Breast epithelium (tissue), 3 donors: Measurements from ENCODE around the gene SPATS1.

Experiments
- POLR2A ChIP-seq: fragments of 450-650 bp; IDR thresholded peaks from one replicate; pipeline ENCODE4 v1.6.1; 2016; ENCODE audit warnings: antibody characterized with exemption, mild to moderate bottlenecking, moderate library complexity
- TF ChIP-seq, protein P1 (sequence below), 3 donors: fragments of 450-650 bp; IDR thresholded peaks; one replicate each; pipeline ENCODE4 v1.5.1; 2016 to 2017; ENCODE audit warnings: antibody characterized with exemption in 3 of 3, mild to moderate bottlenecking in 3 of 3, moderate library complexity in 3 of 3

GRCh38 chr6:44306710-44307109 lies 35.7 kb upstream of the SPATS1 start:
- TF ChIP-seq POLR2A: no peak
- TF ChIP-seq, protein P1, sequence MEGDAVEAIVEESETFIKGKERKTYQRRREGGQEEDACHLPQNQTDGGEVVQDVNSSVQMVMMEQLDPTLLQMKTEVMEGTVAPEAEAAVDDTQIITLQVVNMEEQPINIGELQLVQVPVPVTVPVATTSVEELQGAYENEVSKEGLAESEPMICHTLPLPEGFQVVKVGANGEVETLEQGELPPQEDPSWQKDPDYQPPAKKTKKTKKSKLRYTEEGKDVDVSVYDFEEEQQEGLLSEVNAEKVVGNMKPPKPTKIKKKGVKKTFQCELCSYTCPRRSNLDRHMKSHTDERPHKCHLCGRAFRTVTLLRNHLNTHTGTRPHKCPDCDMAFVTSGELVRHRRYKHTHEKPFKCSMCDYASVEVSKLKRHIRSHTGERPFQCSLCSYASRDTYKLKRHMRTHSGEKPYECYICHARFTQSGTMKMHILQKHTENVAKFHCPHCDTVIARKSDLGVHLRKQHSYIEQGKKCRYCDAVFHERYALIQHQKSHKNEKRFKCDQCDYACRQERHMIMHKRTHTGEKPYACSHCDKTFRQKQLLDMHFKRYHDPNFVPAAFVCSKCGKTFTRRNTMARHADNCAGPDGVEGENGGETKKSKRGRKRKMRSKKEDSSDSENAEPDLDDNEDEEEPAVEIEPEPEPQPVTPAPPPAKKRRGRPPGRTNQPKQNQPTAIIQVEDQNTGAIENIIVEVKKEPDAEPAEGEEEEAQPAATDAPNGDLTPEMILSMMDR (IDR thresholded peaks at IDR 0.05): no peak
